NCI-H82 (cell line): ENCODE measurements around the gene NCF4.

Experiments
- DNase-seq: peaks from one replicate; lab custom pipeline; 2025; lab: John Stamatoyannopoulos, UW

The NCF4 gene

GRCh38 chr22:36838119-36839030 lies 22.4 kb upstream of the NCF4 start:
- DNase-seq, result no peak

GRCh38 chr22:36839356-36840073 lies 21.3 kb upstream of the NCF4 start:
- DNase-seq, result no peak

- no peak for DNase-seq
Observed at GRCh38 chr22:36840106-36840505, 20.7 kb upstream of the NCF4 start.

- no peak for DNase-seq
Observed at GRCh38 chr22:36846271-36846670, 14.5 kb upstream of the NCF4 start.

GRCh38 chr22:36846949-36847348 lies 13.9 kb upstream of the NCF4 start:
- DNase-seq, result no peak

- DNase-seq, result no peak
Observed at GRCh38 chr22:36850056-36850455, 10.8 kb upstream of the NCF4 start.

- DNase-seq, result no peak
Observed at GRCh38 chr22:36850682-36851081, 10.1 kb upstream of the NCF4 start.

GRCh38 chr22:36852056-36852973 lies 8.5 kb upstream of the NCF4 start:
- no peak for DNase-seq

GRCh38 chr22:36853407-36854099 lies 7.3 kb upstream of the NCF4 start:
- peak; percentile 68 for DNase-seq

GRCh38 chr22:36855478-36855877 lies 5.3 kb upstream of the NCF4 start:
- no peak for DNase-seq

- DNase-seq, result peak; percentile 89
Observed at GRCh38 chr22:36856121-36856791, 4.5 kb upstream of the NCF4 start.

- no peak for DNase-seq
Observed at GRCh38 chr22:36856792-36857135, 4.0 kb upstream of the NCF4 start.

GRCh38 chr22:36858156-36858555 lies 2.6 kb upstream of the NCF4 start:
- DNase-seq, result no peak

- no peak for DNase-seq
Observed at GRCh38 chr22:36858966-36859365, 1.8 kb upstream of the NCF4 start.

GRCh38 chr22:36860017-36860416 lies 789 bp upstream of the NCF4 start:
- DNase-seq, result no peak

GRCh38 chr22:36860438-36860820 lies 377 bp upstream of the NCF4 start:
- DNase-seq, result no peak

GRCh38 chr22:36862251-36863242 lies 1.7 kb downstream of the NCF4 start:
- DNase-seq, result no peak

GRCh38 chr22:36863281-36863680 lies 2.5 kb downstream of the NCF4 start:
- no peak for DNase-seq

- DNase-seq, result no peak
Observed at GRCh38 chr22:36863979-36864378, 3.2 kb downstream of the NCF4 start.
